ENCODE results near the gene PCSK5.

- TF ChIP-seq, protein P1, sequence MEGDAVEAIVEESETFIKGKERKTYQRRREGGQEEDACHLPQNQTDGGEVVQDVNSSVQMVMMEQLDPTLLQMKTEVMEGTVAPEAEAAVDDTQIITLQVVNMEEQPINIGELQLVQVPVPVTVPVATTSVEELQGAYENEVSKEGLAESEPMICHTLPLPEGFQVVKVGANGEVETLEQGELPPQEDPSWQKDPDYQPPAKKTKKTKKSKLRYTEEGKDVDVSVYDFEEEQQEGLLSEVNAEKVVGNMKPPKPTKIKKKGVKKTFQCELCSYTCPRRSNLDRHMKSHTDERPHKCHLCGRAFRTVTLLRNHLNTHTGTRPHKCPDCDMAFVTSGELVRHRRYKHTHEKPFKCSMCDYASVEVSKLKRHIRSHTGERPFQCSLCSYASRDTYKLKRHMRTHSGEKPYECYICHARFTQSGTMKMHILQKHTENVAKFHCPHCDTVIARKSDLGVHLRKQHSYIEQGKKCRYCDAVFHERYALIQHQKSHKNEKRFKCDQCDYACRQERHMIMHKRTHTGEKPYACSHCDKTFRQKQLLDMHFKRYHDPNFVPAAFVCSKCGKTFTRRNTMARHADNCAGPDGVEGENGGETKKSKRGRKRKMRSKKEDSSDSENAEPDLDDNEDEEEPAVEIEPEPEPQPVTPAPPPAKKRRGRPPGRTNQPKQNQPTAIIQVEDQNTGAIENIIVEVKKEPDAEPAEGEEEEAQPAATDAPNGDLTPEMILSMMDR (IDR thresholded peaks at IDR 0.05; ENCODE audit: extremely low read depth in 1 of 2, insufficient read depth in 1 of 2, low read depth in 1 of 2, low read length in 2 of 2), result no peak
- TF ChIP-seq, protein P2, sequence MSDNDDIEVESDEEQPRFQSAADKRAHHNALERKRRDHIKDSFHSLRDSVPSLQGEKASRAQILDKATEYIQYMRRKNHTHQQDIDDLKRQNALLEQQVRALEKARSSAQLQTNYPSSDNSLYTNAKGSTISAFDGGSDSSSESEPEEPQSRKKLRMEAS (IDR thresholded peaks at IDR 0.05; ENCODE audit: insufficient read depth, insufficient read length), result no peak
- TF ChIP-seq POLR2AphosphoS5 (IDR thresholded peaks at IDR 0.05; ENCODE audit: insufficient read depth, low read depth, low read length), result no peak
- no peak for TF ChIP-seq POLR2A (IDR thresholded peaks at IDR 0.05; ENCODE audit: low read depth, low read length)
- no peak for TF ChIP-seq EZH2 (IDR thresholded peaks at IDR 0.05; ENCODE audit: borderline replicate concordance, low read depth, low read length, severe bottlenecking)
- no peak for TF ChIP-seq MYC (IDR thresholded peaks at IDR 0.05; ENCODE audit: low read depth, low read length)
- TF ChIP-seq GATA2 (IDR thresholded peaks at IDR 0.05; ENCODE audit: insufficient read depth, insufficient read length, low read depth, low read length), result no peak
- no peak for TF ChIP-seq FOS (IDR thresholded peaks at IDR 0.05; ENCODE audit: borderline replicate concordance, insufficient read depth, low read length)
- no peak for TF ChIP-seq JUN (IDR thresholded peaks at IDR 0.05; ENCODE audit: borderline replicate concordance, insufficient read depth, insufficient read length, low read depth)
Measured at GRCh38 chr9:76395381-76395780, 504.9 kb downstream of the PCSK5 start.
